Measurements from ENCODE around the gene SYNRG.
"Not testable (repeated sequence)": the region's sequence is repeated elsewhere in the genome, so short reads cannot be mapped to it uniquely, and the experiment has no call there.

The SYNRG gene

GRCh38 chr17:37532756-37533155 is 76.5 kb downstream of the SYNRG start:
- no peak for DNase-seq

GRCh38 chr17:37530420-37530819 is 78.8 kb downstream of the SYNRG start:
- no peak for DNase-seq

DNA sequence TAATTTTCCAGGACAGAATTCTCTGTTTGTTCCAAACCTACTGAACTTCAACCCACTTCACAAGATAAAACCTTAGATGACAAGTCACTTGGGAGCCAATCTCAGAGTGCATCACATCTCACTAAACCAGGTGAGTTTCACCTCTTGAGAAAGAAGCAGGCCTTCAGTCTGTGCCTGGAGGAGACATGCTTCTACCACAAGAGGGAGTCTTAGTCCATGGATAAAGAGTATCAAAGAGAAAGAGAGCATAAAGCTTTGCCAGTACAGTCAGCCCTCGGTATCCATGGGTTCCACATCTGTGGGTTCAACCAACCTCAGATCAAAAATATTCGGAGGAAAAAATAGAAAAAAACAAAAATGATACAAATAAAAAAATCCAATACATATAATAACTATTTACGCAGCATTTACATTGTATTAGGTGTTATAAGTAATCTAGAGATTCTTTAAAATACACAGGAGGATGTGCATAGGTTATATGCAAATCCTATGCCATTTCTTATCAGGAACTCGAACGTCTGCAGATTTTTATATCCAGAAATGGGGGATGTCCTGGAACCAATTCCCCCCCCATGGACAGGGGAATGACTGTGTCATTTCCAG is 81.9 kb downstream of the SYNRG start:
- no peak for DNase-seq

DNA sequence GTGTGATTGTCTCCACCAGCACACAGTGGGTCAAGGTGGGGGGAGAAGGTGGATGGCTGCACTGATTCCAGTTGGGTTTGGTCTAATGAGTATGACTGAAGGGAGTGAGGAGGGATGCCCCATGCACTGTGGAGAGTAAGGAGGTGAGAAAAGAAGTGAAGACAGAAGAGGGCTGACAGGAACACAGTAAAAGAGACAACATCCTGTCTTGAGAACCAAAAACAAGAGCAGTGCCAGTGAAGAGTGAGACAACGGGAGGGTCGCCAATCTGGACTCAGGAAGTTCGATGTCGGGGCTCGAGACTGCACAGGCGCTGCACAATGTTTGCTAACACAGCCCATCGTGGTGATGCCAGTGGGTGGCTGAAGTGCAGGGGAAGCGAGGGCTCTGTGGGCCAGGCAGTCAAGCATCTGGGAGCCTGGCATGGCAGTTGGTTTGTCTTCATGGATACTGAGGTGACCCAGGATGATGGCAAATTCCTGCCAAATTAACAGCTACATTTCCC is 85.5 kb downstream of the SYNRG start:
- no peak for DNase-seq

DNA sequence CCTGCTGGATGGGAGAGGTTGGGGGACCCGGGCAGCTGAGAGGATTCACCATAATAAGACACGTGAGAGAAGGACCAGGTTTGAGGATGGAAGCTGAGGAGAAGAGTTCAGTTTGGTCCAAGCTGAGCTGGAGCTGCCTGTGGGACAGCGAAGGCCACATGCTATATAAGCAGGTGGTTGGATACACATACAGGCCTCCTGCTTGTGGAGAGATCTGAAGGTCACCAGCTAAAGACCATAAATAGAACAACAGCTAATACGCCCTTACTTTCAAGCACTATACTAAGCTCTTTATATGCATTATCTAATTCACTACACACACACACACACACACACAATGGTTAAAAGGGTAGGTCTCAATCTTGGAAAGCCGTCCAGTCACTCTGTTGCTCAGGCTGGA is 87.4 kb downstream of the SYNRG start:
- DNase-seq = no peak

GRCh38 chr17:37520174-37520573 is 89.0 kb downstream of the SYNRG start:
- DNase-seq = no peak

DNA sequence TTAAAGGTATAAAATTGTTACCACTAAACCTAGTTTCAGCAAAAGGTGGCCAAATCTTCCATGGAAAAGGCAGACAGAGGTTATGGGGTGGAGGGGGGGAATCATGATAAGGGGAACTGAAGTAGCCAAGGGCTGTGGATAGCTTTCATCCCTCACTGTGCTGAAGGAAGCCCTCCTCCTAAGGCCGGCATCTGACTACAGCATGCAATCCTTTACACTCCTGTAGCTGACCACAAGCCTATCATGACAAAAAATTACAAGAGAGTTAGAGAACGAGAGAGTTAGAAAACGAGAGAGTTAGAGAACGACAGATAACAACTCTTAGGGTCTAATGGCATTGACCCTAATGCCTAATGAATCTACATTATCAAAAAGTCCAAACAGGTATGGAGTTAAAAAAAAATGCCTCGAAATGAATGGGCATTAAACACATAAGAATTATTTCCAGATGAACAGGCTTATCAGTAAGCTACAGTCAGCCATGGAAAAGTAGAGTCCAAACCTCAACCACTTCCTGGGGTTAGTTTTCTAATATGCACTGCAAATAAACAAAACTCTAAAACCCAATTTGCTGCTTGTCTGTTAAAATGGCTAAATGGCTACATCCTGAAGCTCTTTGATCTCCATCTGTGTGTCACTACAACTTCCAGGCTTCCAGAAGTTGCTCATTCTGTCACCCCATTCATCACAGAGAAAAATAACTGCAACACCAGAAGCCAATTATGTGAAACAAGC is 89.8 kb downstream of the SYNRG start:
- no peak for DNase-seq

- no peak for DNase-seq
These were observed 90.4 kb downstream of the SYNRG start for GRCh38 chr17:37518826-37519225.

DNA sequence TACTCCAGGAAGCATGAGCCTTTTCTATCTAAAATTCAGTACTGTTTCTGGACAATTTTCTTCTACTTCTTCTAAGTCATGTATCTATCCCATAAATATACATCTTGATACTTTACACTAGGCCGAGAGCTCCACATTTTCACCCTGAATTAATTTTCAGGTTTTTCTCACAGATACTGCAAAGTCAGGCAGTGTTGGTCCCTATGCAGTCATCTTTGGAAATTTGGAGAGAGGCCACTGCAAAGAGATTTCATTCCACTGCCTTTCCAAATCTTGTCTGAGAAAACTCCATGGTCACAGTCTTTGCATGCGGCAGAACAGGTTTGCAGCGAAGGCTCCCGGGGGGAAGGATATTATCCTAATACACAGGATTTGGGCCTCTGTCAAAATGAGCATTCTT is 91.3 kb downstream of the SYNRG start:
- DNase-seq = no peak

GRCh38 chr17:37516127-37516571 is 93.1 kb downstream of the SYNRG start:
- DNase-seq = no peak

DNA sequence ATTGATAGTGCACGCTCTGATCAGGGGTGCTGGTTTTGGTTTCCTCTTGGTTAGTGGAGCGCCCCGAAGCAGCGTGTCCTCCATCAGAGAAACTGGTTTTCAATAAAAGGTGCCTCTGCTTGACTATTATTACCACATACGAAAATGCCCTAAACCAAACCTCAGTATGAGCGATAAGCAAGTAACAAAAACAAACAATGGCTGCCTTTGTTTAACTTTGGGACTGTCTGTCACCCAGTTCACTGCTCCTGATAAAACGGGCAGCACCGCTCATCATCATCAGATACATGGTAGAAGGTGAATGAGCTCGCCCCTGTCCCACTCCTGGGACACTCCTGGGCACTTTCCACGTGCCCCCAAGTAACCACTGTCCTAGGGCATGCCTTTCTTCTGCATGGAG is 95.5 kb downstream of the SYNRG start:
- DNase-seq = no peak

DNA sequence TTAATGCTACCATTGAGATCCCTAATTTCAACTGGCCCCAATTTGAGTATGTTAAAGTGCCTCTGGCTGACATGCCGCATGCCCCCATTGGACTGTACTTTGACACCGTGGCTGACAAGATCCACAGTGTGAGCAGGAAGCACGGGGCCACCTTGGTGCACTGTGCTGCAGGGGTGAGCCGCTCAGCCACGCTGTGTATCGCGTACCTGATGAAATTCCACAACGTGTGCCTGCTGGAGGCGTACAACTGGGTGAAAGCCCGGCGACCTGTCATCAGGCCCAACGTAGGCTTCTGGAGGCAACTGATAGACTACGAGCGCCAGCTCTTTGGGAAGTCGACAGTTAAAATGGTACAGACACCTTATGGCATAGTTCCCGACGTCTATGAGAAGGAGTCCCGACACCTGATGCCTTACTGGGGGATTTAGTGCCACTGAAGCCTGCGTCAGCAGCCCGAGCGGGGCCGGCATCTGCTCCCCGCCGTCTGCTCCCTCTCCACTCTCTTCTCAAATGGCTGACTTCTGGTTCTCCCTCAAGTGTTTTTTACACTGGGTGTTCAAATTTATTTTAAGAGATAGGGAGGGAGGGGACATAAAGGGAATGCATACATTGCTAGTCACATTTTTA is 96.7 kb downstream of the SYNRG start:
- DNase-seq = no peak

- not testable (repeated sequence) for DNase-seq
These were observed 97.6 kb downstream of the SYNRG start for GRCh38 chr17:37511642-37512041.

DNA sequence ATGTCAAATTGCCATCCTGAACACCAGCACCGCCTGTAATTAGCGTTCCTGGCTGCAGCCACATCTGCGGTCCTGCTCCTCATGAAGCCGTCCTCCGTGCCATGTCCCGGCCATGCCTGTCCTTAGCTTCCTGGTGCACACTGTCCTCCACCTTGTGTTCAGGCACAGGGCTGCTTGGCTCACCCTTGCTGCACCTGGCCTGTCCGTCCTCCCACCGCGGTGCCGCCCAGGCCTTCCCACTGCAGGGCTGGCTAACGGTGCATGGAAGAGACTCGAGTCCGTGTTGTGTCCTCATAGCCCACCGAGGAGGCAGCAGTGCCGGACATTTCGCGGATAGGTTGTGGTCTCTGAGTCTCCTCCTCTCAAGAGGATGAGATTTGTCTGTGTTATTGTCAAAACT is 99.2 kb downstream of the SYNRG start:
- DNase-seq = no peak

GRCh38 chr17:37507111-37507510 is 102.1 kb downstream of the SYNRG start:
- no peak for DNase-seq

GRCh38 chr17:37506678-37507077 is 102.5 kb downstream of the SYNRG start:
- no peak for DNase-seq

DNA sequence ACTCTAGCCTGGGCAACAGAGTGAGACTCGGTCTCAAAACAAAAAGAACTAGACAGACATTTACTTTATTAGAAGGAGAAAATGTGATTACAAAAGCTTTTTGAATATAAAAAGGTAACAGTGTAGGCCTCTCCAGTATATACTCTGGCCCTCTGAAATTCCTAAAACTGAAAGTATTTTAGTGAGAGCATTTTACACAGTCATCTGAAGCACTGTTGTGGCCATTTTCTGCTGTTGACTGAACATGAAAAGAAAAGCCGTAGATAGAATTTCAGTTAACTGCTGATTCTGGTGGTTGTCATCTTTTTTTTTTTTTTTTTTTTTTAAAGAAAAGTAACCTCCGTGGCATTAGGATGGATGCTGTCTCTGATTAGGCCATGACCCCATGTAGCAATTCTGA is 103.9 kb downstream of the SYNRG start:
- DNase-seq = no peak

- DNase-seq = no peak
These were observed 106.1 kb downstream of the SYNRG start for GRCh38 chr17:37503148-37503547.

DNA sequence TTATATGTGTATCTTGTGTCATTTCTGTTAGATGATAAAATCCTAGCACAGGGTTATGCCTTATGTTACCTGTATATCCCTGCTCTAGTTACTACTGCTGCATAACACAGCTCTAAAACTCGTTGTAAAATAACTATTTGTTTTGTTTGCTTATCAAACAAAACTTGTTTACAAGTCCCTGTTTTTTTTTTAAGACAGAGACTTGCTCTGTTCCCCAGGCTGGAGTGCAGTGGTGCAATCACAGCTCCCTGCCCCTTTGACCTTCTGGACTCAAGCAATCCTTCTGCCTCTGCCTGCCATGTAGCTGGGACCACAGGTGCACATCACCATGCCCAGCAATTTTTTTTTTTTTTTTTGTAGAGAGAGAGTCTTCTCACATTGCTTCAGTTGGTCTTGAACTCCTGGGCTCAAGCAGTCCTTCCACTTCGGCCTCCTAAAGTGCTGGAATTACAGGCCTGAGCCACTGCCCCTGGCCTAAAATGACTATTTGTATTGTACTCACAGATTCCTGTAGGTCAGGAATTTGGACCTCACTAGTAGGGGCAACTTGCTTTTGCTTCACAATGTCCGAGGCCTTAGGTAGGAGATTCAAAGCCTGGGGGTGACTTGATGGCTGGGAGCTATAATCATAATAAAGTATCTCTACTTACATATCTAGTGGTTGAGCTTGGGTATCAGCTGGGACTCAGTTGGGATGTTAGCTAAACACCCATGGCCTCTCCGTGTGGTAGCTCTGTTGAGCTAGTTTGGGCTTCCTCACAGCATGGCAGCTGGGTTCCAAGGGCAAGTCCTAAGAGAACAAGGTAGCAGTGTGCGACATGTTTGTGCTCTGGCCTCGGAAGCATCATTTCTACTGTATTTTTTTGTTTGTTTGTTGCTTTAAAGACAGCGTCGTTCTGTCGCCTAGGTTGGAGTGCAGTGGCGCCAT is 106.9 kb downstream of the SYNRG start:
- DNase-seq = no peak

- DNase-seq = no peak
These were observed 108.8 kb downstream of the SYNRG start for GRCh38 chr17:37500378-37500777.

DNA sequence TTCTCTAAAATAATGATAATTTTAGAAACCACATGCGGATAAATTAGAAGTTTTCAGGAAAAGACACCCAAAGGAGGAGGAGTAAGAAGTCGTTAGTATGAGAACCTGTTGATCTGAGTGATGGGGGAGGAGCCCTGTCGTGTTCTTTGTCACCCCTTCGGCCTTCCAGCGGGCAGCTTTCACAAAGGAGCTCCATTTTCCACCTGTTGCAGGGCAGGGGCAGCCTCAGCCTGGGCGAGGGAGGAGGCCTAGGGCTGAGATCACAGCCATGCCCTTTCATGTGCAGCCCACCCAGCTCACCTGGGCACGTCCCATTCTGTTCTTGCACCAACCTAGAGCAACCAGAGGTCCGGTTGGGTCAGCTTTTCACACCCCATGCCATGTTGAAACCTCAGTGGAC is 114.2 kb downstream of the SYNRG start:
- no peak for DNase-seq

DNA sequence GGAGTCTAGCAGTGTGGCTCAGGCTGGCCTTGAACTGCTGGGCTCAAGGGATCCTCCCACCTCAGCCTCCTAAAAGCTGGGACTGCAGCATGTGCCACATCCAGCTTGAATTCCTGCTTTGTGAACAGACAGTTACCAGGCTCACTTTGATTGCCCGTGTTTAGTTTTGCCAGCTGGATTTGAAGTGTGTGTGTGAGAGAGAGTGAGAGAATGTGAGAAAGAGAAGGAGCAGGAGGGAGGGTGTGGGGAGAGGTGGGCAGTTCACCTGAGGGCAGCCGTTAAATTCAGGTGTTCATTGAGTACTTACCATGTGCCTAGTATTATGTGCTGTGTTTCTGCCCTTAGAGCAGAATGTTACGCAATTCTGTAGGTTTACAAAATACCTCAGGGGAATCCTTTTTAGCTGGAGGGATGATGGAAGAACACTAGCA is 114.8 kb downstream of the SYNRG start:
- DNase-seq = no peak

Measured in CD4-positive, alpha-beta T cell treated with Interferon gamma for 1 hour (primary cell).